GM18526 (cell line): Measurements from ENCODE around the gene ATP12A.

Experiments used
- POLR2A ChIP-seq: IDR thresholded peaks from 3 replicates; pipeline ENCODE4 v1.6.1; 2011; ENCODE audit not compliant: insufficient read length; ENCODE audit errors: extremely low read depth

The ATP12A gene

DNA sequence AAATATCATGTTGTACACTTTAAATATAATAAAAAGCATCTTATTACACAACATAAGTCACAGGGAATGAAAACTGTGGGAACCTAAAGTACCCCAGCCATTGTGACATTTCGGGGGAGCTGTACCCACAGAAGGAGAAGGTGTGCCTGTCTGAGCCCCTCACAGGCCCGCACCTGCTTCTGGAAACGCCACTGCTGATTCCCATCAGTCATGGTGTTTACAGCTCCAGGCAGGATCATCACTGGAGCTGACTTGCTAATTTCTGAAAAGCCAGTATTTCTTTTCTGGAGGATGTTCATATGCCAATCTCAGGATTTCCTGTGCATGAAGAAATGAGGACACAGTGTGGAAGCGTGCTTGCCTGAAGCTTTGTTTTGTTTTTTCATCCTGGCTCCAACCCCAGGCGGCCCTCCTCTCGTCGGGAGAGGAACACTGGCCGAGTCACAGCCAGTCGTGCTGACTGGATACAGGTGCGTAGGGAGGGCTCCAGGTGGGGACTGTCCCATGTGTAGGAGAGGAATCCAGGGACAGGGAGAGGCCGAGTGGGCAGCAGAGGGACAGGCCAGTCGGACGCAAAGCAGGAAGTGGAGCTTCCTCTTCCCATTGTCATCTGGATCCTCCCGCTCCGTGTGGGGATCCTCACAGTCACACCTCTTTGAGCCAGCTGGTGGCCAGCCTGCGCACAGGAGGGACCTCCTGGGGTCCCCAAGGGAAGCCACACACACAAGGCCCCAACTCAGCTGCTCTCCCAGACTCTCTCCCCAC, 4.2 kb upstream of the ATP12A start:
- TF ChIP-seq POLR2A: no peak

GRCh38 chr13:24678151-24678550, 2.1 kb upstream of the ATP12A start:
- TF ChIP-seq POLR2A: no peak

GRCh38 chr13:24679686-24680085, 522 bp upstream of the ATP12A start:
- TF ChIP-seq POLR2A: no peak

DNA sequence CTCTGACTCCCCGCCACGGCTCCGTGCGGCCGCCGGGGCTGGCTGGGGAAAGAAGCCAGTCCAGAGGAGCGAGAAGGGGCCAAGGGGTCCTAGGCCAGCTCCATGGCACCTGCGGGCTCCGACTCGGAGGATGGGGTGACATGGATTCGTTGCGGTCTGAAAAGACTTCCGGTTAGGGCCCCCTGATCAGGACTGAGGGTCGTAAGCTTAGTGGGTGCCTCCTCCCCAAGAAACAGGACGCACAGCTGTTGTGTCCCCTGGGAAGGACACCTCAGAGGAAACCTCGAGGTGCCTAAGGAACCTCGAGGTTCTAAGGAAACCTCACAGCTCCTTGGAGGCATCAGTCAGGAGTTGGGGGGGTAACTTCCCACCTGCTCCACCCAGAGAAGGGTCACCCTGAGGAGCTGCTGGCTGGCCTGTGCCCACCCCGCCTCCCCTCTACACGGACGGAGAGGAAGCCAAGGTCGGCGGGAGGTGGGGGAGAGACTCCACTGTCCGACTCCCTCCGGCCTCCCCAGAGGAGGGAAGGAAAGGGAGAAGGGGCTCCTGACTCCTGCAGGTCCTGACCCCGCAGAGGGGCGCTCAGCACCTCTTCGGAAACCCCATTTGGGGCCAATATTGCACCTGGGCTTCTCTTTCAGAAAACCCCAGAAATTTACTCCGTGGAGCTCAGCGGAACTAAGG, 855 bp downstream of the ATP12A start:
- no peak for TF ChIP-seq POLR2A

GRCh38 chr13:24681930-24682329, 1.7 kb downstream of the ATP12A start:
- TF ChIP-seq POLR2A: no peak

DNA sequence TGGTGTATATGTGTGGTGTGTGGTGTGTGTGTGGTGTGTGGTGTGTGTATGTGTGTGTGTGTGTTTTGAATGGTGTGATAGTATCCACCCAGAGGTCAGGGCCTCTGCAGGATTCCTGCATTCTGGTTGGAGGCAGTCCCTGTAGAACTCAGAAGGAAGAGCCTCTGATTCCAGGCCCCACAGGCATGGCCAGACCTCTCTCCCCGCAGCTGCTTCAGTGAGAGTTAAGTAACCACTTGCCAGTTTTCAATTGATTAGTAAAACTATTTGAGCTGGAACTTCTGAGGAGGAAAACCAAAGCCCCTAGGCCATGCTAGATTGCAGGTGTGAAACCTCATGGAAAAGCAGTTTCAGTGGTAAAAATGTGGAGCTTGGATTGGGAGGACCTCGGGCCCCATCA, 2.1 kb downstream of the ATP12A start:
- no peak for TF ChIP-seq POLR2A

- TF ChIP-seq POLR2A: no peak
These were observed 3.1 kb downstream of the ATP12A start for GRCh38 chr13:24683351-24683750.

GRCh38 chr13:24683838-24684599, 3.8 kb downstream of the ATP12A start:
- no peak for TF ChIP-seq POLR2A

- TF ChIP-seq POLR2A: no peak
These were observed 4.4 kb downstream of the ATP12A start for GRCh38 chr13:24684600-24684998.

GRCh38 chr13:24685314-24685713, 5.1 kb downstream of the ATP12A start:
- TF ChIP-seq POLR2A: no peak

GRCh38 chr13:24687611-24688010, 7.4 kb downstream of the ATP12A start:
- no peak for TF ChIP-seq POLR2A

GRCh38 chr13:24688111-24688510, 7.9 kb downstream of the ATP12A start:
- no peak for TF ChIP-seq POLR2A

DNA sequence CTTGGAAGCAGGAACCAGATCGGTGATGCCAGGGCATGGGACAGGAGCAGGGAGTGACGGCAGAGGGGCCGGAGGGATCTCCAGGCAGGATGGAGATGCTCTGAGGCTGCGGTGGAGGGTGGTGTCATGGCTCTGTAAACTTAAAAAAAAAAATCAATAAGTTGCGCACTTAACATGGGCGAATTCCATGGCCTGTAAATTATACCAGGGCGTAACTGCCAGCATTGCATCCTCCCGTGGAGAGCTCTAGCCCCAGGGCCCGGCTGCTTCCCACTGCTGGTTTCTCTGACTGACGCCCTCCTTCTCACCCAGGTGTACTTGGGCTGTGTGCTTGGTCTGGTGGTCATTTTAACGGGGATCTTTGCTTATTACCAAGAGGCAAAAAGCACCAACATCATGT, 8.7 kb downstream of the ATP12A start:
- no peak for TF ChIP-seq POLR2A

GRCh38 chr13:24691381-24691780, 11.2 kb downstream of the ATP12A start:
- TF ChIP-seq POLR2A: no peak

DNA sequence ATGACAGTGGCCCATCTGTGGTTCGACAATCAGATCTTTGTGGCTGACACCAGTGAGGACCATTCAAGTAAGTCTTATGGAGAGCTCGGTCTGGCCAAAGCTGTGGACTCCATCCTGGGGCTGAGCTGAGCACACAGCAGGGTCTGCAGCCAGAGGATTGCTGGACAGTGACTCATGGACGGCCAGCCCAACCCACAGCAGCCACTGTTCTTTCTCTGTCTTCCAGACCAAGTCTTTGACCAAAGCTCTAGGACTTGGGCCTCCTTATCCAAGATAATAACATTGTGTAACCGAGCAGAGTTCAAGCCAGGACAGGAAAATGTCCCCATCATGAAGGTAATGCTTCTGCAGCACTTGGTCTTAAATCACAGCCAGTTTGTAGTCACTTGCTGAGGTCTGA, 12.4 kb downstream of the ATP12A start:
- TF ChIP-seq POLR2A: no peak
